ENCODE data around the gene ADCY7.

The ADCY7 gene

GRCh38 chr16:50282955-50283631, 16.7 kb downstream of the ADCY7 start:
- DNase-seq: no peak

- DNase-seq: no peak
Observed at GRCh38 chr16:50284131-50284911, 18.0 kb downstream of the ADCY7 start.

- no peak for DNase-seq
Observed at GRCh38 chr16:50285406-50286003, 19.2 kb downstream of the ADCY7 start.

GRCh38 chr16:50286681-50287080, 20.3 kb downstream of the ADCY7 start:
- no peak for DNase-seq

- no peak for DNase-seq
Observed at GRCh38 chr16:50288026-50288425, 21.7 kb downstream of the ADCY7 start.

GRCh38 chr16:50288920-50289319, 22.6 kb downstream of the ADCY7 start:
- DNase-seq: no peak

- DNase-seq: no peak
Observed at GRCh38 chr16:50289950-50290764, 23.8 kb downstream of the ADCY7 start.

GRCh38 chr16:50290856-50291255, 24.5 kb downstream of the ADCY7 start:
- no peak for DNase-seq

GRCh38 chr16:50291719-50292565, 25.6 kb downstream of the ADCY7 start:
- no peak for DNase-seq

- DNase-seq: no peak
Observed at GRCh38 chr16:50292566-50292948, 26.2 kb downstream of the ADCY7 start.

GRCh38 chr16:50293041-50293783, 26.9 kb downstream of the ADCY7 start:
- DNase-seq: no peak

GRCh38 chr16:50293994-50294855, 27.9 kb downstream of the ADCY7 start:
- no peak for DNase-seq

- DNase-seq: no peak
Observed at GRCh38 chr16:50294955-50295354, 28.6 kb downstream of the ADCY7 start.

- DNase-seq: no peak
Observed at GRCh38 chr16:50295541-50296132, 29.3 kb downstream of the ADCY7 start.

GRCh38 chr16:50296807-50297206, 30.5 kb downstream of the ADCY7 start:
- no peak for DNase-seq

- DNase-seq: no peak
Observed at GRCh38 chr16:50297301-50298074, 31.1 kb downstream of the ADCY7 start.

- no peak for DNase-seq
Observed at GRCh38 chr16:50298075-50298460, 31.7 kb downstream of the ADCY7 start.

- no peak for DNase-seq
Observed at GRCh38 chr16:50298591-50299507, 32.5 kb downstream of the ADCY7 start.
